ENCODE results near the gene RASGRF1. TPM values are rescaled to one million over a fixed set of nuclear protein-coding genes. Genes with fewer than 3 reads are reported as not detected.

The RASGRF1 gene
- total RNA-seq, 2 experiments from 2014 or later, result not detected

GRCh38 chr15:78959360-78959759 is 131.2 kb downstream of the RASGRF1 start:
- H3K36me3 ChIP-seq (ENCODE audit: insufficient read depth, low read length), result no peaks in the 10 kb centered on the region
- no peaks in the 10 kb centered on the region for H3K4me1 ChIP-seq (ENCODE audit: insufficient read depth, low read length)
- Mint-ChIP-seq H3K9me3 (no peaks in the 10 kb centered on the region), H3K4me1 (ENCODE audit: low read depth) (no peaks in the 10 kb centered on the region), H3K36me3 (ENCODE audit: low read depth) (no peaks in the 10 kb centered on the region), H3K4me3 (no peak overlapping the region), H3K27me3 (no peaks in the 10 kb centered on the region), H3K27ac (no peak overlapping the region)
- POLR2A ChIA-PET, result no interaction called here
- H3K4me3 ChIP-seq (ENCODE audit: low read length), result no peak overlapping the region
- CTCF ChIA-PET, result no interaction called here
- peaks cover 0 to 4% of the 10 kb centered on the region in 2 experiments for H3K9me3 ChIP-seq (ENCODE audit: control insufficient read depth in 1 of 2, insufficient read depth in 1 of 2, low read length in 2 of 2)
- H3K27me3 ChIP-seq (ENCODE audit: control insufficient read depth in 1 of 2, insufficient read depth in 2 of 2, low read length in 2 of 2), result no peaks in the 10 kb centered on the region
- intact Hi-C loops (cut with DNase I, micrococcal nuclease), result no loop called here
- TF ChIP-seq, protein P1, sequence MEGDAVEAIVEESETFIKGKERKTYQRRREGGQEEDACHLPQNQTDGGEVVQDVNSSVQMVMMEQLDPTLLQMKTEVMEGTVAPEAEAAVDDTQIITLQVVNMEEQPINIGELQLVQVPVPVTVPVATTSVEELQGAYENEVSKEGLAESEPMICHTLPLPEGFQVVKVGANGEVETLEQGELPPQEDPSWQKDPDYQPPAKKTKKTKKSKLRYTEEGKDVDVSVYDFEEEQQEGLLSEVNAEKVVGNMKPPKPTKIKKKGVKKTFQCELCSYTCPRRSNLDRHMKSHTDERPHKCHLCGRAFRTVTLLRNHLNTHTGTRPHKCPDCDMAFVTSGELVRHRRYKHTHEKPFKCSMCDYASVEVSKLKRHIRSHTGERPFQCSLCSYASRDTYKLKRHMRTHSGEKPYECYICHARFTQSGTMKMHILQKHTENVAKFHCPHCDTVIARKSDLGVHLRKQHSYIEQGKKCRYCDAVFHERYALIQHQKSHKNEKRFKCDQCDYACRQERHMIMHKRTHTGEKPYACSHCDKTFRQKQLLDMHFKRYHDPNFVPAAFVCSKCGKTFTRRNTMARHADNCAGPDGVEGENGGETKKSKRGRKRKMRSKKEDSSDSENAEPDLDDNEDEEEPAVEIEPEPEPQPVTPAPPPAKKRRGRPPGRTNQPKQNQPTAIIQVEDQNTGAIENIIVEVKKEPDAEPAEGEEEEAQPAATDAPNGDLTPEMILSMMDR (IDR thresholded peaks at IDR 0.05), result no peak
- H3K27ac ChIP-seq (ENCODE audit: low read depth in 1 of 2, low read length in 2 of 2), result no peak overlapping the region
- DNase-seq (no peak), ATAC-seq (ENCODE audit: poor library complexity) (no peak)

GRCh38 chr15:78957416-78958093 is 133.0 kb downstream of the RASGRF1 start:
- Mint-ChIP-seq H3K36me3 (ENCODE audit: low read depth) (no peaks in the 10 kb centered on the region), H3K9me3 (no peaks in the 10 kb centered on the region), H3K4me3 (no peak overlapping the region), H3K27ac (no peak overlapping the region), H3K27me3 (no peaks in the 10 kb centered on the region), H3K4me1 (ENCODE audit: low read depth) (no peaks in the 10 kb centered on the region)
- DNase-seq (no peak), ATAC-seq (ENCODE audit: poor library complexity) (no peak)
- POLR2A ChIA-PET, result no interaction called here
- Histone ChIP-seq H3K36me3 (ENCODE audit: insufficient read depth, low read length) (no peaks in the 10 kb centered on the region), H3K4me3 (ENCODE audit: low read length) (no peak overlapping the region), H3K27me3 (ENCODE audit: control insufficient read depth in 1 of 2, insufficient read depth in 2 of 2, low read length in 2 of 2) (no peaks in the 10 kb centered on the region), H3K27ac (ENCODE audit: low read depth in 1 of 2, low read length in 2 of 2) (no peak overlapping the region), H3K9me3 (ENCODE audit: control insufficient read depth in 1 of 2, insufficient read depth in 1 of 2, low read length in 2 of 2) (peaks cover 0 to 4% of the 10 kb centered on the region in 2 experiments), H3K4me1 (ENCODE audit: insufficient read depth, low read length) (no peaks in the 10 kb centered on the region)
- CTCF ChIA-PET, result no interaction called here
- TF ChIP-seq, protein P1 (IDR thresholded peaks at IDR 0.05), result no peak
- intact Hi-C loops (cut with DNase I, micrococcal nuclease), result no loop called here

DNA sequence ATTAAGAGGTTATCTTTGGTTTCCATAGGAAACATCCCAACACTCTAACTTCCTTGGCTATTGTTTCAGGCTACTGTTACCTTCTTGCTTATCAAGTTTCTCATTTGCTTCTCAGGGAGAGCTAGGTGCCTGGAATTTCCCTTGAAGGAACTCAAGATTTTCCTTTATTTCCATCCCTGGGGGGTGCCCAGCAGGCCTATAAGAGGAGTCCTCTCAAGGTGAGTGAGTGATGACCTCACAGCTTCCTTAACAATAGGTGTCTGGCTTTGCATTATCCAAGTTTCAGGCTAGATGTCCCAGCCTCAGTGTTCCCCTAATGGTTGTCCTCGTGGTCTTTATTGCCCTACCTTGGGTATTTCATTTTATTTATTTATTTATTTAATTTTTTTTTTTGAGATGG is 133.6 kb downstream of the RASGRF1 start:
- no peaks in the 10 kb centered on the region for H3K36me3 Mint-ChIP-seq (ENCODE audit: low read depth)
- no peaks in the 10 kb centered on the region for H3K9me3 Mint-ChIP-seq
- H3K4me1 Mint-ChIP-seq (ENCODE audit: low read depth), result peaks cover under 1% of the 10 kb centered on the region
- Histone ChIP-seq H3K27ac (ENCODE audit: low read depth in 1 of 2, low read length in 2 of 2) (no peak overlapping the region), H3K36me3 (ENCODE audit: insufficient read depth, low read length) (no peaks in the 10 kb centered on the region), H3K4me3 (ENCODE audit: low read length) (no peak overlapping the region), H3K4me1 (ENCODE audit: insufficient read depth, low read length) (peaks cover under 1% of the 10 kb centered on the region), H3K9me3 (ENCODE audit: control insufficient read depth in 1 of 2, insufficient read depth in 1 of 2, low read length in 2 of 2) (peaks cover 0 to 4% of the 10 kb centered on the region in 2 experiments), H3K27me3 (ENCODE audit: control insufficient read depth in 1 of 2, insufficient read depth in 2 of 2, low read length in 2 of 2) (no peaks in the 10 kb centered on the region)
- no peak overlapping the region for H3K27ac Mint-ChIP-seq
- ATAC-seq (ENCODE audit: poor library complexity) (no peak), DNase-seq (no peak)
- TF ChIP-seq, protein P1 (IDR thresholded peaks at IDR 0.05), result no peak
- intact Hi-C loops (cut with DNase I, micrococcal nuclease), result no loop called here
- ChIA-PET POLR2A (no interaction called here), CTCF (no interaction called here)
- H3K4me3 Mint-ChIP-seq, result no peak overlapping the region
- H3K27me3 Mint-ChIP-seq, result no peaks in the 10 kb centered on the region
